ENCODE data around the gene PFKFB2. TPM values are rescaled to one million over a fixed set of nuclear protein-coding genes. Genes with fewer than 3 reads are reported as not detected.

The PFKFB2 gene
- total RNA-seq (2022; extraction: Qiagen RNA extraction; ENCODE audit: low read depth): 4.2 to 6.5 TPM (median 5.9 TPM) in 5 replicates

GRCh38 chr1:207052911-207053769 lies at the start of gene PFKFB2:
Gene PFKFB2, plus strand, starts transcription at chr1:207053275. Its CDS starts 1,443 bp downstream, at chr1:207054718.

GRCh38 chr1:207032528-207033017 lies 20.5 kb upstream of the PFKFB2 start, which contains the start of gene C1orf116:
Gene C1orf116, minus strand, starts transcription at chr1:207032756. Its CDS starts 5,158 bp downstream, at chr1:207027598.

GRCh38 chr1:207051191-207051943 lies 1.7 kb upstream of the PFKFB2 start, which contains the start of gene YOD1:
Gene YOD1, minus strand, starts transcription at chr1:207051208. Its CDS starts 178 bp downstream, at chr1:207051030.

GRCh38 chr1:207088701-207089626 lies 35.9 kb downstream of the PFKFB2 start, which contains the start of gene C4BPB:
Gene C4BPB, plus strand, starts transcription at chr1:207088860. Its CDS starts 672 bp downstream, at chr1:207089532.

GRCh38 chr1:207103892-207104373 lies 50.9 kb downstream of the PFKFB2 start, which contains the start of gene C4BPA:
Gene C4BPA, plus strand, starts transcription at chr1:207104233. Its CDS starts 8,793 bp downstream, at chr1:207113026.

Other genes starting within 250 kb of the PFKFB2 start
- not detected in 5 replicates for gene IL20, start 187.7 kb upstream of the PFKFB2 start, total RNA-seq (2022; extraction: Qiagen RNA extraction; ENCODE audit: low read depth)
- 0.25 to 0.60 TPM (median 0.31 TPM) in 5 replicates for gene IL24, start 155.8 kb upstream of the PFKFB2 start, total RNA-seq (2022; extraction: Qiagen RNA extraction; ENCODE audit: low read depth)
- gene FCMR, start 131.3 kb upstream of the PFKFB2 start, total RNA-seq (2022; extraction: Qiagen RNA extraction; ENCODE audit: low read depth): 3.3 to 6.4 TPM (median 4.4 TPM) in 5 replicates
- not detected in 5 replicates for gene PIGR, start 106.8 kb upstream of the PFKFB2 start, total RNA-seq (2022; extraction: Qiagen RNA extraction; ENCODE audit: low read depth)
- not detected in 5 replicates for gene FCAMR, start 82.8 kb upstream of the PFKFB2 start, total RNA-seq (2022; extraction: Qiagen RNA extraction; ENCODE audit: low read depth)
- 4.0 to 5.3 TPM (median 4.9 TPM) in 5 replicates for gene C1orf116, start 20.5 kb upstream of the PFKFB2 start, total RNA-seq (2022; extraction: Qiagen RNA extraction; ENCODE audit: low read depth)
- gene YOD1, start 2.1 kb upstream of the PFKFB2 start, total RNA-seq (2022; extraction: Qiagen RNA extraction; ENCODE audit: low read depth): 4.7 to 8.3 TPM (median 6.9 TPM) in 5 replicates
- 1.1 to 2.2 TPM (median 1.7 TPM) in 5 replicates for gene C4BPB, start 35.6 kb downstream of the PFKFB2 start, total RNA-seq (2022; extraction: Qiagen RNA extraction; ENCODE audit: low read depth)
- 0.46 to 0.77 TPM (median 0.54 TPM) in 5 replicates for gene C4BPA, start 51.0 kb downstream of the PFKFB2 start, total RNA-seq (2022; extraction: Qiagen RNA extraction; ENCODE audit: low read depth)

Measured in A549 treated with GW870086 at 1 μM for 4 hours (cell line).